HG03571 (cell line): ENCODE measurements around the gene FBLN7.

ENCODE experiments used
- ATAC-seq: cut with Tn5 transposase; IDR thresholded peaks from one replicate; pipeline ENCODE4 v1.9.1; 2021; ENCODE audit not compliant: unreplicated experiment

Gene FBLN7

DNA sequence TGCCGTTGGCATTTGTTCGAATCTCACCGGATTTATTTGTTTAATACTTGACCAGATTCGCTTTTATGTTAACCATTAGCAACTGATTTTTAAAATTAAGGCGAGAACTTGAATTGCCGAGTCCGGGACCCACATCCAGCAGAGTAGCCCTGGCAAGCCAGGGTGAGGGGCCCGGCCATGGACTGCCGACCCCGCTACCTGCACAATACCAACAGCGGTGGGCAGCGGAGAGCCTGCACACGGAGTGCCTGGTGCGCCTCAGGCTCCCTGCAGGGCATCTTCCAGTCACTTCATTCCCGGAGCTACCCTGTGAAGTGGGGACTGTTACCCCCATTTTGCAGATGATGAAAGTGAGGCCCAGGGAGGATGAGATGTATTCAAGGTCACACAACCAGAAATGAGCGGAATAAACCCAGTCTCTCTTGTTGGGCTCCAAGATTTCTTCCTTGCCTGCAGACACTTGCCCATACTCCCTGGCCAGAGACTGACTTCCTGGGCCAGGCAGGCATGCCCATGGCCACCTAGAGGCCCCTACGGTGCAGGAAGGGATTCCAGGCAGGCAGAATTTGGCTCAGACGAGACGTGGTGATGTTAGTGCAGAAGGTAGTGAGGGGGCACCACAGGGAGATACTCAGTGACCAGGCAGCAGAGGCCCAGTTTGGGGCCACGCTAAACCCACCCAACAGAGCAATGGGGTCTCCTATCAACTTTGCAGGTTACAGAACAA is 2.9 kb downstream of the FBLN7 start:
- no peak for ATAC-seq

DNA sequence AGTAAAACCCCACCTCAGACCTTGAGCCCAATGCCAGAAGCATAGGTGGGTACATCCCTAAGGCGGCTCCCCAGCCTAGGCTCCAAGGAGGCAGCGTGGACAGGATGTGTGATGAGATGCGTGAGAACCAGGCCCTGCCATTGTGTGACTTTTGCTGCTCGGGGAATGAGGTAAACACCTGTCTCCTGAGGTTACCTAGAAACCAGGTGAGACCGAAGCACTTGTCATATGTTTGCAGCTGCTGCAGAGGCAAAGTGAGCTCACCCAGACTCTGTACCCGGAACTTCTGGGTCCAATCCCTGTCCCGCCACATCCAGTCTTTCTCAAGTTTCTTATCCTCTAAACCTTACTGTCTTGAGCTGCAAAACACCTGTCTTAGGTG is 3.4 kb downstream of the FBLN7 start:
- ATAC-seq = no peak

DNA sequence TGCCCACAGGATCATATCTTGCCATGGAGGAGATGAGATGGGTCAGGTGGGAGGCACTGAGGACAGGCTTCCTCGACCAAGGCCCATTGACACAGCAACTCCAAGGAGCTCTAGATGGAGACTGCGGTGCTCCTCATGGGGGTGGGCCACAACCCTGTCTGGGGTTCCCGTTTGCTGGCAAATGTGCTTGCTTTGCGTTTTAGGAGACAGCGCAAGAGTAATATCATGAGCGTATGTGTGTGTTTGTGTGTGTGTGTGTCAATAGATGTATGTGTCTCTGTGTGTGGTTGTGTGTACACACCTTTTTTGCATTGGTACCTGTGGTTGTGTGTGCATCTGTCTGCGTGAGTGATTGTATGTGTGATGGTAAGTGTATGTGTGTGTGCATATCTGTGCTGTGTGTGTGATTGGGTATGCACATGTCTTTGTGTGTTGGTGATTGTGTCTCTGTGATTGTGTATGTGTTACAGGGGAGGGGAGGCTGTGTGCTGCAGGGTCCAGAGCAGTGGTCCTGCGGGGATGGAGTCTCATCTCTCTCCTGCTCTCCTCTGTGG is 4.4 kb downstream of the FBLN7 start:
- no peak for ATAC-seq

DNA sequence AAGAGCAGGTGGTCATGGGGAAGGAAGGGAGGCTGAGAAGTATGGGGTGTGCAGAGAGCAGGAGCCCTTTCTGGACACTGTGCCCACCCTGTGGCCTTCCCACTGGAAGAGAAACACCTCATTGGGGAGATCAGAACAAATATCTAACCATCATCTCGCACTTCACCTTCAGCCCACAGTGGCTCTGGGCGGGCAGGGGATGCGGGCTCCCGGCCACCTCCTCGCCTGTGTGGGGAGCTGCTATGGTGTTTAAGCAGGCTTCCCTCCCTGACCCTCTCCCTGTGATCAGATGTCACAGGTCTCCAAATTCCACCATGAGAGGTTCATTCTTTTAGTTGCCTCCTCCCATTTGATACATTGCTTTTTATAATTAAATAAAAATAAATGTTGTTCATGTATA is 5.0 kb downstream of the FBLN7 start:
- ATAC-seq = no peak

DNA sequence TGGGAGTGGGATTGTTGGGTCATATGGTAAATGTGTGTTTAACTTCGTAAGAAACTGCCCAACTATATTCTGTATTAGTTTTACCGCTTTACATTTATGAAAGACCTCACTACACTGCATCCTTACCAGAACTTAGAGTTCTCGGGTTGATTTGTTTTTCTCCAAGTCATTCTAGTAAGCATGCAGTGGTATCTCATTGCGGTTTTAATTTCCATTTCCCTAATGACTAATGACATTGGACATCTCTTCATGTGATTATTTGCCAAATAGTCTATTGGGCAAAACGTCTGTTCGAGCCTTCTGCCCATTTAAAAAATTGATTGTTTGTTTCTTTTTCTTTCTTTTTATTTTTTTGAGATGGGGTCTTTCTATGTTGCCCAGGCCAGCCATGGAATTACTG is 6.8 kb downstream of the FBLN7 start:
- ATAC-seq = no peak

DNA sequence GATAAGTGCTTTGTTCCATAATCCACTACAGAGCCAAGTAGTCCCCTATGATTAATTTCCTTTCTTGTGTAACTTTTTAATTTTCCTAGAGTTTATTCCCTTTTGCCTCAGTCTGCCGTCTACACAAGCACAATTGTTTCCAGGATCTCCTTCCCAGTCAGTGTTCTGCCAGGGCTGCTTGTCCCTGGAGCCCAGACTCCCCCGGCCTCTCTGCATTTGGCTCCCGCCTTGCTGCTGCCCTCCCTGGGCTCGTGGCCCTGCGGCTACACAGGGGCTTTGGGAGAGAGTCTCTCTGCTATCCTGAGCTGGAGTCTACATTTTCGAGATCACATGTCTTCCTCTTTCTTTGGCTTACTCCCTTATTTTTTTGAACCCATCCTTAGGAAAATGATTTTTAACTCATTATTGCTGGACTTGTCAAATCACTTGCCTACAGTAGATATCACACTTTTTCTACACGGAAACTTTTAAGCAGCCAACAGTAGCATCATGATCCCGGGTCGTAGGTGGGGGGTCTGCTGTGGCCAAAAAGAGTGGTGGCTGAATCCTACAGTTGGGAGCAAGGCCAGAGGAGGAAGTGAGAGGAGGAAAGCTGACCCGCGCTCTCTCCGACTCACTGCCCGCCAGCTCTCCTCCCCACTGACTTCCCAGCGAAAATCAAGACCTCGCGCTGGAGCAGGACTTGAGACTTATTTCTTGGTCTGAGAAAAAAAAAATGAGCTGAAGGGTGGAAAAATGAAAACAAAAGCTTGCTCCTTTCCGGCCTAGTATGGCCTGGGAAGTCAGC is 9.4 kb downstream of the FBLN7 start:
- ATAC-seq = no peak

DNA sequence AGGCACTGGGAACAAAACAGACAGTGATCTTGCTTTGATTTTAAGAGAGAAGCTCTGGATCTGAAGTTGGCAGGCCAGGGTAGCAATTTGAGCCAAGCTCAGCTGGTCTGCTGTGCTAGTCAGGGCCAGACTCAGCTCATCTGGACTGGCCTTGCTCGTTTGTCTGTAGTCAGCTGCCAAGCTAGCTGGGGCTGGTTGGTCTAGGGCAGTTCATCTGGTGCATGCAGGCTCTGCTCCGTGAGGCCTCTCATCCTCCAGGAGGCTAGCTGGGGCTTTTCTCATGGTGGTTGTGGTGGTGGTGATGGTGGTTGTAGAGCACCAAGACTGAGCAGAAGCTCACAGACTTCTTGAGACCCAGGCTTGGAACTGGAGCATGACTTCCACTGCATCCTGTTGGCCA is 10.3 kb downstream of the FBLN7 start:
- no peak for ATAC-seq

DNA sequence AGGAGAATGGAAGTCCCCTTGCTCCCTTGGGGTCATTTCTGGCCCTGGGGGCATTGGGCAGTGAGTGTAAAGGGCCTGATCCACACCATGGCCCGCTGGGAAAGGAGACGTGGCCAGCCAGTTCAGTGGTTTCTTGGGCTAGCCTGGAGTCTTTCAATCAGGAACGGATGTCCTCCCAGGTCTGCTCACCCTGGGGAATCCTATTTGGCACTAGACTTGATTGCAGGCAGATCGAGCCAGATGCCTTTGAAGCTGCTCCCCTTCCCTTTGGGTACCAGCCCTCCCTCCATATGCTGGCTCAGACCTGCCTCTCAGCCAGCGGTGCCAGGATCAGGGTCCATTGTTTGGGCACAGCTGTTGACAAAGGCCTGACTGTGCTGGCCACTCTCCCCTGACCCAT is 11.0 kb downstream of the FBLN7 start:
- ATAC-seq = no peak

DNA sequence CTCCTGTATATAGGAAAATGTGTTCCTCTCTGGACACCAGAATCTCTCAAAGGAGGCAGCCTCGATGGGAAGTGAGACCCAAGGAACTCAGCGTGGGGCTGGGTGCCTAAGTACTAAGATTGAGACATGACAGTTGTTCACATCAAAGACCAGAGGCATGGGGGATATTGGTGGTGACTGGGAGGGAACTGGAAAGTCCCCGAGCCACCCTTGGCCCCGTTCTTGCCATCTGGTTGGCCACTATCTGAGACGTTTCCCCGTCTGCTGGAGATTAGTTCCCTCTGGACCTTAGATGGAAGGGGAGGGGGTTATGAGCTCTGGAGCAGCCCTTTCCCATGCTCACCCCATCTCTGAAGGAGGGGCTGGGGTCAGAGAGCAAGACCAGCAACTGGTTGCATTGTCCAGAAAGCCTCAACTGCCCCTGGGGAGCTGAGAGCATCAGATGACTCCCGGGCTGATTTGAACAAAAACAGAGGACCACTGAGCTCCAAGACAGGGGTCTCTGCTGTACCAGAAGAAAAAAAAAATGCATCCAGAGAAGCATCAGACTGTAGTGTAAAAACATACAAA is 11.8 kb downstream of the FBLN7 start:
- ATAC-seq = no peak

DNA sequence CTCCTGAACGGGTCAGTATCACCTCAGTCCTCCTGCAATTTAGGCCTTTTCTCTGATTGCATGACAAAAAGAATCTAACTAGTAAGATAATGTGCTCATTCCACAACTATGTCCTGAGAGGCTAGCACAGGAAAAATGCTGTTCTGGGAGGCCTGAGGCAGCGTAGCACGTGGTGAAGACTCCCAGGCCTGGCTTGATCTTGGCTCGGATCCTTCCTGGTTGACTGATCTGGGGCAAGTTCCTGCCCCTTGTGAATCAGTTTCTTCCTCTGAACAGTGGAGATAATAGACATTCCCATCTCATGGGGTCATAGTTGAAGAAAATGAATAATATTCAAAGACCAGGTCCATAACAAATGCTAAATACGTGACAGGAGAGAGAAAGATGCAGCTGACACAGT is 12.3 kb downstream of the FBLN7 start:
- no peak for ATAC-seq

DNA sequence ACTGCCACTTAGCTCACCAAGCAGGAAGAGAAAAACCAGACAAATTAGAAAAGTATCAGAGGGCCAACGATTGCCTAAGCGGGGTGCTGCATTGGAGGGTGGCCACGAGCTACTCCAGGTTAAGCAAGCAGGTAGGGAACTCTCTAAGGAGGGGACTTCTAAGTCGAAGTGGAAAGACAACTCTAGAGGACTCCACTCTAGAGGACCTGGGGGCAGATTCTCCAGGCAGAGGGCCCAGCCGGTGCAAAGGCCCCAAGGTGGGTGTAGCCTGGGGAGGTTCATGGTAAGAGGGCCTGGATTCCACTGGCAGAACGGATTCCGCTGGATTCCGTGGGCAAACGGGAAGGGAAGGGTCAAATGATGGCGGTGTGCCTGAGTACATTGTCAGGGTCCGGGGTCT is 12.7 kb downstream of the FBLN7 start:
- no peak for ATAC-seq

DNA sequence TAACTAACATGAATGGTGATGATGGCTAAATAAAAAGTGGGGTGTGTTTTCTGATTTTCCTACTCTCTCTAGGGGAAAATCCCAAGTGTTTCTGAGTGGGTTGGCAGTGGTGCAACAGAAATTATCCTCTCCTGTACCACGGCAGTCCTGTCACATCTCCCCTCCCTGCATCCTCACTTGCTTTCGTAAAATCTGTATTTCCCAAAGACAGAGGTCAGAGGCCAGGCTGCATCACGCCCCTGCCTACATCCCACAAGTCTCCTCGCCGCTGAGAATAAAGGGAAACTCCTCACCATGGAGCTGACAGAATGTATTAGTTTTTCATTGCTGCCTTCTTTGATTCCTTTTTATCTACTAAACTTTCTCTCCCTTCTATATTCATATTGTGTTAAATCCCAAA is 13.1 kb downstream of the FBLN7 start:
- ATAC-seq = no peak

DNA sequence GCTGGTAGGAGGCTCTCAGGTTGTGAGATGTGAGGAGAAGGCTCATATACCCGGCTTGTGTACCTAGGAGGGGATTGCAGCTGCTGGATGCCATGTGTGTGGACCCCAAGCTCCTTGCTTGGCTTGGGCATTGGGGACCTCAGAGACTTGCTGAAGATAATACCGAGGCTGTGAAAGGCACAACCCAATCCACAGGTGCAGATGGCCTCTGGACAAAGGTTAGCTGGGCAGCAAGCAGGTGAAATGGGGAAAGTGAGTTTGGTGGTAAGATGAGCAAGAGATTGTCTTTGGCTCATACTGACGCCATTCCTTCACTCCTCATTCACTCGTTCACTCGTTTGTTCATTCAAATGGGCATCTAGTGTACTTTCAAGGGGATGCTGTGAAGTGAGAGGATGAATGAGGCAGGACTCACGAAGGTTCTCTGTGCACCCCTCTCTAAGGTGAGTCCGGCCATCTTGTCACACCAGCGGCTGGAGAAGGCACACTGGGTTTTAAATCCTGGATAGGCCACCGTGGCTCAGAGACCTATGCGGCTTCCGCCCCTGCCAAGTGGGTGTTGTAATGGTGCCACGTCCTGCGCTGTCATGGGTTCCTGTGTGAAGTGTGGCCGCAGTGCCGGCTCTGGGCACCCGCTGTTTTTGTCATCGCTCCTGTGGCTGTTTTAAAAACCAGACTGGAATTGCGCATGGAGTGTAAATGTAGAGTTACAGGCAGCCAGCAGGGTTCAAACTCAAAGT is 13.7 kb downstream of the FBLN7 start:
- no peak for ATAC-seq

DNA sequence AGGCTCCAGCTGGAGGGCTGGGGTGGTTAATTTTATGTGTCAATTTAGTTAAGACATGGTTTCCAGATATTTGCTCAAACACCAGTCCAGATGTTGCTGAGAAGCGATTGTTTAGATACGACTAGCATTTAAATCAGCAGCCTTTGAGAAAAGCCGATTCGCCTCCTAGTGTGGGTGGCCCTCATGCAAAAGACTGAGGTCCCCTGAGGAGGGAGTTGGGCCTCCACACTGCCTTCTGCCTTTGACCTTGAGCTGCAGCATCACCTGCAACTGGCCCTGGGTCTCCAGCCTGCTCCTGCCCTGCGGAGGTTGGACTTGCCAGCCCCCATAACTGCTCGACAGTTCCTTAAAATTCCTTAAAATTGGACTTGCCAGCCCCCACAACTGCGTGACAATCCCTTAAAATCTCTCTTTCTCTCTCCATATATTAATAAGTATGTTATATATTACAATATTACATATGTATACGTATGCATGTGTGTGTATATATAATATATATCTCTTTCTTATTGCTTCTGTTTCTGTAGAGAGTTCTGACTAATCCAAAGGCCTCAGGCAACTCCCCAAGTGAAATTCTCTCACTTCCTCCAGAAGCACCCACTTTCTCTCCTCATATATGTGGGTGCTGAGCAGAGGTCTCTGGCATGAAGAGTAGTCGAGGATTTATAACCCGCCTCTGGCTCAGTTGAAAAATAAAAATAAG is 14.4 kb downstream of the FBLN7 start:
- ATAC-seq = no peak

DNA sequence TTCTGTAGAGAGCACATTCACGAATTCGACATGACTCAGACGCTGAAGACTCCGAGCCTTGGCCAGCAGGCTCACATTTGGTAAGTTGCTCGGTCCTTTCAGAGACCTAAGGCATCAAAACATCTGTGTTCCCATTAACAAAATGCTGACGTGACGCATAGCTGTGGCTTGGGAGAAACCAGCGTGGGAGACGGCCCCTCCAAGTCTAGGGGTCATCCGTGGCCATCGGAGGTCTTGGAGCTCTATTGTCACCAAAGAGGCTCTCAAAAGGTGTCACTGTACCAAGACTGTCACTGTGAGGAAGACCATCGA is 14.9 kb downstream of the FBLN7 start:
- ATAC-seq = no peak

DNA sequence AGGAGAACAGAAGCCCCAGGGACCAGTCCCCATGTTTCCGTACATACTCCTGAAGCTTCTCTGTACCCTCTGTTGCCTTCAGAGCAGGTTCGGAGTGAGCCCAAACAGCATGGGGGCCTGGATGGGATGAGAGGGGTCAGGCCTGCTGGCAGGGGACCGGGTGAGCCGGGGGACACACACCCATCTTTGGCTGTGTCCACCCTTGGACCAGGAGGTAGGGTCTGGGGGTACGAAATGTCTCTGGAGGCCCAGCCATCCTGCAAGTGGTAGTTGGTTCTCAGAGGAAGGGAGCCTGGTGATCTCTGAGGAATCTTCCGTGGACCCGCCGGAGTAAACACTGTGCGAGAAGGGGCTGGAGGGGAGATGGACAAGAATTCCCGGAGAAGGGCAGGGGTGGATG is 15.3 kb downstream of the FBLN7 start:
- no peak for ATAC-seq

DNA sequence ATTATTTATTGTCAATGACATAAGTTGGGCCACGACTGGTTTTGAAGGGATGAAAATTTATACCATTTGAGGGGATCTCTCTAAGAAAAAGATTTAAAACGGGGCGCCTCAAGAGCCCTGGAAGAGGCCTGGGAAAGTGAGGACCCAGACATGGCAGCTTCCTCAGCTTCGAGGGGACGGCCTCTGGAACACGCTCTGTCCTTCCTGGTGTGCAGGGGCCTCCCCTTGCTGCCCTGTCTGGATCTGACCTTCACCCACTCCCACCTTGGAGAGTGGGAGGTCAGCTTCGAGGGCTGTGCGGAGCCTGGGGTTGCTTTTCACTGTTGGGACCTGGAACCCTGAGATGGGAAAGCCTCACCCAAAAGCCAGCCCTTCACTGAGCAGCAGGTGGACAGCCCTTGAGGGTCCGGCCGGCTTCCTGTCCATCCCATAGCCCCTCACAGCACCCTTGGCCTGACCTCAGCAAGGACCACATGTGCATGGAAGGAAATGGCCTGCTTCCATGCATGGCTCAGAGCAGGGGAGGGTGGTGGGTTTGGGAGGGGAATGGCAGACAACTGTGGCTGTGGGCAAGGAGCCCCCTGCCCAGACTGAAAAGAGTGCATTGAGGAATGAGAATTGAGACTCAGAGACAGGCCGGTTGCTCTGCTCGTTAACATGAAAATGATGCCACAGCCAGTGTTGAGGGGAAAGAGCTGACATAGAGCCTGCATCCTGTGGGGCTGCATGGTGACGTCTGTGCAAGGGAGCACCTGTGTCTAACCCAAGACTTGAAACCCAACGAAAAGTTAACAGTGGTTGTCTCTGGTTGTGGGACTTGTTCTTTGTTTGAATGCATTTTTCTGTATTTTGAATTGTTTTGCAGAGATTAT is 16.3 kb downstream of the FBLN7 start:
- no peak for ATAC-seq

DNA sequence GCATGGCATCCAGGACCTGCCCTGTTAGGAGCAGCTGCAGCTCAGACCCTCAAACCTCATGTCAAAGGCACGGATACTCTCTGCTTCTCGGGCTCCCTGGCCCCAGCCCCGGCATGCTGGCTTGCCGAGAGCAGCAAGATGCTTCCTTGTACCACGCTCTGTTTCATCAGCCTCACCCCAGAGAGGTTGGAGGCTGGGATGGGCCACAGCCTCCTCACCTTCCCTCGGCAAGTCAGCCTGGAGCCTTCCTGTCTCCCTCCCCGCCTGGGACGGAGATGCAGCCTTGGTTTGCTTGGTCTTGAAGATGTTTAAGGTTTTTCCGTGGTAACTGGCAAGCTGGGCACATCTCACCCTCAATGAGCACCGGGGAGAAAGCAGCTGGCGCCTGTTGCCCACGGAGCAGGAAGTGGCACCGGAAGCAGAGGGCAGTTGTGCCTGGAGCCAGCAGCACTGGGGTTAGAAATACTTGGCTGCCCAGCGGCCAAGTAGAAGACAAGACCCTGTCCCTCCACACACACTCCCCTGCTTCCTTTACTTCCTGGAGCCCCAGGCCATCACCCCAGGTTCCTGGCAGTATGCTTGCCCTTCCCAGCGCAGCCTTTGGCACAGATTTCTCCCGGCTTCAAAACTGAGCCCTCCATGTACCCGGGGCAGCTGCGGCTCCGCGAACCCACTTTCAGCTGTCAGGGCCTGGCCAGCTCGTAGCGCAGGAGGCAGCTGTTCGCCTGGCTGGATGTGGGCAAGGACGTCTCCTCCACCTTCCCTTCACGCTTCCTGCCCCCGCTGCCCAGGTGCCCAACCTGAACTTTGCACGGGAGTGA is 17.4 kb downstream of the FBLN7 start:
- ATAC-seq = no peak
